ENCODE results near the gene RBM4B. TPM values are rescaled to one million over a fixed set of nuclear protein-coding genes. Genes with fewer than 3 reads are reported as not detected.

The RBM4B gene
- total and polyA plus RNA-seq, 2 of the 13 experiments (the other 11 are each of a cell fraction or from before 2014, with no cell fraction given) = 25.8 to 32.4 TPM

DNA sequence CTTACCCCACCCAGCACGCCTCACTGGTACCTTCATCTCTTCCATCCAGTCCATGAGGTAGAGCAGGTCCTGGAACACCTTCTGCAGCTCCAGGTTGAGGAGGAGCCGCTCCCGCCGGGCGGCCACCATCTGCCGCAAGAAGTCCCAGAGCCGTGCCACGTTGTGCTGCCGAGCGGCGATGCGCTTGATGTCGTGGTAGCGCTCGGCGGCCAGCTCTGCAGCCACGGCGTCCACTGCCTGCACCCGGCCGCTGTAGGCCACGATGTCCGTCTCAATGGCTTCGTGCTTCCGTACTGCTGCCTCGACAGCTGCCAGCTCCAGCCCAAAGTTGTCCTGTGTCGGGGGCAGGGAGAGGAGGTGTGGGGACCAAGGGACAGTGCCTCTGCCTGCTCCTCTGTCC is 29.8 kb upstream of the RBM4B start (continued):
- TF ChIP-seq, protein P1, sequence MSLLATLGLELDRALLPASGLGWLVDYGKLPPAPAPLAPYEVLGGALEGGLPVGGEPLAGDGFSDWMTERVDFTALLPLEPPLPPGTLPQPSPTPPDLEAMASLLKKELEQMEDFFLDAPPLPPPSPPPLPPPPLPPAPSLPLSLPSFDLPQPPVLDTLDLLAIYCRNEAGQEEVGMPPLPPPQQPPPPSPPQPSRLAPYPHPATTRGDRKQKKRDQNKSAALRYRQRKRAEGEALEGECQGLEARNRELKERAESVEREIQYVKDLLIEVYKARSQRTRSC (CRISPR knock-in tag; IDR thresholded peaks at IDR 0.05; ENCODE audit: low read depth) = no peak
- TF ChIP-seq RXRA (CRISPR knock-in tag; IDR thresholded peaks at IDR 0.05) = no peak
- TF ChIP-seq ZBTB40 (IDR thresholded peaks at IDR 0.05) = no peak
- no peak for TF ChIP-seq ZBTB40 (CRISPR knock-in tag; IDR thresholded peaks at IDR 0.05)

Data from HepG2 (cell line).